AG10803 (cell line): ENCODE results near the gene HLA-G.
A peak's percentile ranks its signal among the peaks of the same experiment; 100 is the strongest.

Source experiments
- DNase-seq: peaks from one replicate; pipeline ENCODE4 v3.0.0; 2010; ENCODE audit warnings: low read depth
- H3K4me3 ChIP-seq: 2 replicates; pipeline ENCODE4 v1.5.1; 2011; ENCODE audit warnings: mild to moderate bottlenecking, low read length, control low read depth
- CTCF ChIP-seq: conservative IDR thresholded peaks from 2 replicates; pipeline ENCODE4 v1.5.1; 2011; ENCODE audit warnings: mild to moderate bottlenecking, low read length, control low read depth, inconsistent platforms

Gene HLA-G

GRCh38 chr6:29793036-29793356, 34.6 kb upstream of the HLA-G start:
- H3K4me3 ChIP-seq: peak overlapping the region; percentile 60
- no peak for DNase-seq
- TF ChIP-seq CTCF: no peak

- no peak for DNase-seq
- H3K4me3 ChIP-seq: no peak overlapping the region
- no peak for TF ChIP-seq CTCF
Measured at GRCh38 chr6:29793796-29794195, 33.8 kb upstream of the HLA-G start.

- no peak for TF ChIP-seq CTCF
- no peak overlapping the region for H3K4me3 ChIP-seq
- DNase-seq: no peak
Measured at GRCh38 chr6:29796026-29796425, 31.6 kb upstream of the HLA-G start.

GRCh38 chr6:29797135-29797534, 30.5 kb upstream of the HLA-G start:
- DNase-seq: peak; percentile 12
- TF ChIP-seq CTCF: no peak
- H3K4me3 ChIP-seq: no peak overlapping the region

GRCh38 chr6:29797966-29798365, 29.7 kb upstream of the HLA-G start:
- H3K4me3 ChIP-seq: no peak overlapping the region
- TF ChIP-seq CTCF: no peak
- no peak for DNase-seq

- no peak overlapping the region for H3K4me3 ChIP-seq
- no peak for DNase-seq
- no peak for TF ChIP-seq CTCF
Measured at GRCh38 chr6:29800254-29800653, 27.4 kb upstream of the HLA-G start.

GRCh38 chr6:29806387-29806786, 21.2 kb upstream of the HLA-G start:
- no peak overlapping the region for H3K4me3 ChIP-seq
- no peak for DNase-seq
- no peak for TF ChIP-seq CTCF
